Measurements from ENCODE around the gene HSPG2.

HSPG2 gene

GRCh38 chr1:21898326-21899200 lies 38.5 kb downstream of the HSPG2 start:
- DNase-seq: no peak

- DNase-seq: no peak
Measured at GRCh38 chr1:21897844-21898243, 39.3 kb downstream of the HSPG2 start.

- DNase-seq: no peak
Measured at GRCh38 chr1:21896652-21897532, 40.2 kb downstream of the HSPG2 start.

DNA sequence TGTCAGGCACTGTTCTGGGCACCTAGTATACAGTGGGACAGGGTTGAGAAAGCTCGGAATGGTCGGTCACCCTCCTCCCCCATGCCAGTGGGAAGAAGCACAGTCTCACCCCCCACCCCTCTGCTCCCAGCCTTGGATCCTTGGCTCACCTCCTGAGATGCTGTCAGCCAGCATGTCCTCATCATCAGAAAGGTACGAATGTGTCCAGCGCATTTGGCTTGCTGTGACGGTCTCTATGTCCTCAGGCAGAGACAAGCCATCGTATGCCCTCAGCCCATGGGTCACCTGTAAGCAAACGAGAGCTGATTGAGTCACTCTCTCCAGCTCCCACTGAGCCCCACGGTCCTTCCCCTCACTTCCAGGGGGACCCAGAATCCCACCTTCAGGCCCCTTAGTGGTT lies 41.1 kb downstream of the HSPG2 start:
- no peak for DNase-seq

DNA sequence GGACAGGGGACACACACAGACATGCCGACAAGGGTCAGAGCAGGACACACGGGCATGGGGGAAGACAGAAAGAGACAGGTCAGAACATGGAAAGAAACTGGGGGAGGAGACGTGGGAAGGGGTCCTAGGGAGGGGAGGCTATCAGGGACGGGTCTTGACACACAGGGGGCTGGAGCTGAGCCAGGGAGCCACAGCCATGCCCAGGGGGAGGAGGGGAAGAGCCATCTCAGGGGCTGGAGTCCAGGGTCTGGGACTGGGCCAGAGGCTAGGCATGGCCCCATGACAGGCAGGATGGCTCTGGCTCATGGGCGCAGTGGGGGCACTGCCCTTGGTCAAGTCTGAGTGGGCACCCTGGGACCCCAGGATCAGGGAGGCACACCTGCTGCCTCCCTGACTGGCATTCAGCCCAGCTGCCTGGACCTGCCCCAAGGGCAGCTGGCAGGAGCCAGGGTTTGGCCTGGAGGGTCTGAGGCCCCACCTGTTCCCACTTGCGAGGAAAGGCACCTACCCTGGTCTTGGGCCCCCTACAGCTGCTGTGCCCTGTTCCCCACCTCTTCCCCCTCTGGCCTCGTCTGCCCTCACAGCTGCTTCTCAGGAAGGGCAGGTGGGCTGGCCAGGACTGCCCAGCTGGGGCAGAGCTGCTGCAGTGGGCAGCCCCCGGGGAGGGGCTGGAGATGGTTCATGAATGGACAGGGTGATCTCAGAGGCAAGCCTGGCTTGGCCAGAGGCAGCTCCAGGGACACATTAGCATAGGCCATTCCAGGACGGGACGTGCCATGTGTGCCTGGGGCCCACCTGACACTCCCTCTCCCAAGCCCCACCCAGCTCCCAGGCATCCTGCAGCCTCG lies 42.9 kb downstream of the HSPG2 start:
- DNase-seq: no peak

DNA sequence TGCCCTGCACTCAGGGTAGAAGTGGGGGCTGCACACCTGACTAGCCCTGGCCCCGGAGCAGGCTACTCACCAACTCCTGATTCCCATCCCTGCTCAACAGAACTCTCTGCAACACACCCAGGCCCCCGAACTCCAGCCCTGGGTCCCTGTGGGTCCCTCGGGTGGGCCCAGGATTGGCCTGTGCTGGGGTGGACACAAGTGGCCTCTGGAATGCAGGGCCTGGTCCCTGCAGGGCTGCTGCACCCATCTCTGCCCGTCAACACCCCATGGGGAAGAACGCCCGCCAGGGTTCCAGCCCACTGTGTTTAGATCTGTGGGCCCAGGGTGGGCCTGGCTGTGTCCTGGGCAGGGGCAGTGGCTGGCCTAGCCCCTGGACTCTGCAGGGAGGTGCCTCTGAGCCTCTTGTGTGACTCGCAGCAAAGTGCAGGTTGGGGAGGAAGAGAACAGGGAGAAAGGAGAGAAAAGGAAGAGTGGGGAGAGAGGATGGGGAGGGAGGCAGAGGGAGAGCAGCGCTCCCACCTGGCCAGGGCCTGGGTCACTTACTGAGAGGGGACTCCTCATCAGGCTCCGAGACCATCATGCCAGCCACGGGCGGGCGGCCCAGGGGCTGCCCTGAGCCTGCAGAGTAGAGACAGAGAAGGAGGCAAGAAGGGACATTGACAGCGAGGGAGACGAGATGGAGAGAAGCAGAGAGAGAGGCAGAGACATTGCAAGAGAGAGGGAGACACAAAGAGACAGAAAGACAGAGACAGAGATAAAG lies 43.9 kb downstream of the HSPG2 start:
- no peak for DNase-seq

- no peak for DNase-seq
Measured at GRCh38 chr1:21891621-21892479, 45.3 kb downstream of the HSPG2 start.

DNA sequence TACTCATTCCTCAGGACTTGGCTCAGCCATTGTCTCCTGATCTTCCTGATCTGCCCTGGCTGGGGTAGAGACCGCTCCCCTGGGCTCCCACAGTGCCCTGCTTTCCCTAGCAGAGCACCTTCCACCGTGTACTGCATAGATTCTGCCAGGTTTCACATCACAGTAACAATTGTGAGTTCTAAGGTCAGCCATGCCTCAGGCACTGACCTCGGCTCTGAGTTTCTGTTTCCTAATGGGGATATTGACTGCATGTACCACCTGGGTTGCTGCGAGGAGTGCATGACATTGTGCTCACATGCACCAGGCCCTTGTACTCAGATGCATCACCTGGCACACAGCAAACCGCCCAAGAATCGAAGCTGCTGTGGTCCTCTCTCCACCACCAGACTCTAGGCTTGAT lies 46.0 kb downstream of the HSPG2 start:
- no peak for DNase-seq

- DNase-seq: no peak
Measured at GRCh38 chr1:21888500-21888899, 48.6 kb downstream of the HSPG2 start.

- no peak for DNase-seq
Measured at GRCh38 chr1:21887796-21888195, 49.3 kb downstream of the HSPG2 start.

- DNase-seq: no peak
Measured at GRCh38 chr1:21887216-21887736, 49.8 kb downstream of the HSPG2 start.

DNA sequence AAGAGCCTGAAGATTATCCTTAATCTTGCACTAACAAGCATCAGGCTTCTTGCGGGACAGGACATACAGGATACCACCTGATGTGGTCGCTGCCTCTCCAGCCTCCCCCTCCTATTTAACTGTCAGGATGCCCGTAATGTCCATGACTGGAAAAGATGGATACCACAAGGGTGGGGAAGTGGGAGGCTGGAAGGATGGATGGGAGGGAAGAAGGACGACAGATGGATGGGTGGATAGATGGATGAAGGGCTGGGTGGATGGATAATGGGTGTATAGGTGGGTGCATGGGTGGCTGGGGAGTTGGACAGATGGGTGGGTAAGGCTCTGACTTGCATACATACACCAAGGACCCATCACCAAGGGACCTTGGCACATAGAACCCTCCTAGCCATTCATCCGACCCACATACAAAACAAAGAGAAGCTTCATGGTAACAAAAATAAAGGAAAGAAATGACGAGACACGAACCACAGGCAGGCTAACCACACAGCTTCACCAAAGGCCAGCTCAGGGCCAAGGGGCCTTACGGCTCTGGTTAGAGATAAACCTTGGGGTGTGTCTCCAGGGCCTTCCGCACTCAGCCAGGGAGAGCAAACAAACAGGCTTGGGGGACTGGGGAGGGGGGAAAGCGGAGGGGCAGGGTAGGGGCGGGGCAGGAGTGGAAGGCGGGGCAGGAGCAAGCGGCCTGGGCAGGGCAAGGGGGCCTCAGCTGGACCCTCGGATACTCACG lies 50.5 kb downstream of the HSPG2 start:
- DNase-seq: no peak

GRCh38 chr1:21885236-21886037 lies 51.7 kb downstream of the HSPG2 start:
- DNase-seq: no peak

DNA sequence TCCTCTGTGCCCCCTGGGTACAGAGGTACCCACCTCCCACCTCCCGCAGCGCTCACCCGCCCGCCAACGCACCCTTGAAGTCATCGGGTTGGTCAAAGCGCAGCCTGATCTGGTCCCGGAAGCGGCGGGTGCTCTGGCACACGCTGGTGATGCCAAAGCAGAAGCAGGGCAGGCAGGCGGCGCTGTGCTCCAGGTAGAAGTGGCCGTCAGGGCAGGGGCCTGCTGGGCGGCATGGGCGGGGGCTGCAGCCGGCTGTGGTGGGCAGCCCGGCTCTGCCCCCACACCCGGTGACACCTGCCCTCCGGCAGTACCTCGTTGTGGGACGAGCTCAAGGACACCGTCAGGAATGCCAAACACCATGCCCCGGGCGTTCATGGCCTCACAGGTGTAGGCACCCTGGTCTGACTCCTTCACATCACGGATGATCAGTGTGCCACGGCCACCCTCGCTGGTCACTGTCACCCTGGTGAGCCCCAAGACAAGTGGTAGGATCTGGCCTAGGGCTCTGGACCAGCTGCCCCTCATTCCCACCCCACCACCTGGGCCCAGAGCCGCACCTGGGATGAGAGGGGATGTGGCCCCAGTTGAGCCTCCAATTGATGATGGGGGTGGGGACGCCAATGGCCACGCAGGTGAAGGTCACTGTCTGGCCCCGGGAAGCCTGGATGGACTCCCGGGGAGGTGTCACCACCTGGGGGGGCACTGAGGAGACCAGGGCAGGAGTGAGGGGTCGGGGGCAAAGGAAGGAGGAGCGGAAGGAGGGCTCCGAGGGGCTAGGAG lies 52.5 kb downstream of the HSPG2 start:
- DNase-seq: no peak

- no peak for DNase-seq
Measured at GRCh38 chr1:21882721-21883415, 54.2 kb downstream of the HSPG2 start.

- no peak for DNase-seq
Measured at GRCh38 chr1:21881250-21881649, 55.9 kb downstream of the HSPG2 start.

GRCh38 chr1:21880619-21880970 lies 56.5 kb downstream of the HSPG2 start:
- DNase-seq: no peak

Measured in T-helper 1 cell (primary cell).